Measurements from ENCODE around the gene SGSM2.

Gene SGSM2

GRCh38 chr17:2399572-2400473 lies 62.5 kb downstream of the SGSM2 start:
- FAIRE-seq: peak; percentile 71

DNA sequence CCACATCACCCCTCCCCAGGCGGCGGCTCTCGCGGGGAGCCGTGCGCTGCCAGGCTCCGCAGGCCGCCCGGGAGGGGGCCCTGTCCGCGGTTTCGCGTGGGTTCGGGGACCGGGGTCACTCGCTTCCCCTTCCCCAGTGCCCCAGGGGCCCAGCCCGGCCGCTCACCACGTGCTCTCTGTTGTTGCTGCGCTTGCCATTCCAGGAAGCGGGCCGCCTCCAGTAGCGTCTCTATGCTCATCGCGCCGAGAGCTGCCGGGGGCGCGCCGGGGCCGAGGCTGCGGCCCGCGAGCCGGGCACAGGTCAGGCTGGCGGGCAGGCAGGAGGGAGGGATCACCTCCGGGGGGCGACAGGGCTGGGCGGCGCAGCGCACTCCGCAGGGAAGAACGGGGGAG lies 63.2 kb downstream of the SGSM2 start:
- FAIRE-seq: no peak

DNA sequence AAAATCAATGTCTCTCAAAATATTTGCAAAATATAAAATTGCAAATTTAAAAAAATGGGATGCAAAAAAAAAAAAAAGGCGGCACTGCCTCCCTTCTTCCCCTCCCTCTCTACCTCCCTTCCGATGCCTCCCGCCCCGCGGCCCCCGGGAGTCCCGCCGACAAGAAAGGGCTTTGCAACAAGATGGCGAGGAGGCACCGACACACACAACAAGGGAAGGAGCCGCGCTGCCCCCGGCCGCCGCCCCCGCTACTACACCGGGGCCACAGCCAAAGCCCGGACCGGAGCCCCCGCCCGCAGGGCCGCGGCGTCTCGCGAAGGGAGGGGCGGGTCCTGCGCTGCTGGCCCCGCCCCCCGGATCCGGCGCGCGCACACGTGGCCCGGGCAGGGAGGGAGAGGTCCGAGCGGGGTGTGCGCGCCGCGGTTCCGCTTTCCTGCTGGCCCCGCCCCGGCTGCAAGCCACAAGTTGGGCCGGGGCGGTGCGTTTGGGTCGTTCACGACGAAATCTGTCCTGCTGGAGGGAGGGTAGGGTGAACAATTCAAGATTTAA lies 63.6 kb downstream of the SGSM2 start, which contains the start of gene MNT:
TSS of gene MNT (minus strand) at position 184 of the 549 bp plus-strand sequence. CDS start 348 bp downstream, outside the sequence.
- no peak for FAIRE-seq

DNA sequence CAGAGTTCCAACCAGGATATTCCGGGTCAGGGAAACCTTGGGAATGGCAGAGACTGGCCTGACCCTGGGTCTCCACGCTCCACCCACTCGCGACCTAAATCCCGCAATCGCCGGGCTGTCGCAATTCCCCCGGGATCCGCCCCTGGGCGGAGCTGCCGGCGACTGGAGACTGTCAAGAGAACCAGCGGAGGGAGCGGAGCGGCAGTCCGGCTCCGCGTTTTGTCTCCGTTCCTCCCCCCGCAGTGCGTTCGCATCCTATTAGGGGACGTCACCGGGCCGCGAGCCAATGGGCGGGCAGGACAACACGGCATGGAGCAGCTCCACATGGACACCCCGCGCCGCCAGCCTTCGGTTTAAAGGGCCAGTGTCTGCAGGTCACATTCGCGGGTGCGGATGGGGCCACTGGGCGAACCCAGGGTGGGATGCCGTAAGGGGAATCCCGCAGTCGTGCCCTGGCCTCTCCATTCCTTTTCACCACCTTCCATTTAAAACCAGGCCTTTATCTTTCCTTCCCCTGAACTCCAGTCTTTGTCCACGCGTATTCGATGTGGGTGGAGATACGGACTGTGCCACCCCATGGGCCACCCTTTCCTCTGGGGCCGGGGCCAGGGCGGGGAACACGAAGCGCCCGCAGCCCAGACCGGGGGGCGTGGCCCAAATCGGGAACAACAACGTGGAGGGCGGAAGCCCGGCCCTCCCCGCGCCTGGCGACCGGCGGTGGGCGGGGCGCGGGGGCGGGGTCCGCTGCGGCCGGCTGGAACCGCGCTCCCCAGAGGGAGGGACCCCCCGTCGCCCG lies 64.3 kb downstream of the SGSM2 start:
- peak; percentile 97 for FAIRE-seq

DNA sequence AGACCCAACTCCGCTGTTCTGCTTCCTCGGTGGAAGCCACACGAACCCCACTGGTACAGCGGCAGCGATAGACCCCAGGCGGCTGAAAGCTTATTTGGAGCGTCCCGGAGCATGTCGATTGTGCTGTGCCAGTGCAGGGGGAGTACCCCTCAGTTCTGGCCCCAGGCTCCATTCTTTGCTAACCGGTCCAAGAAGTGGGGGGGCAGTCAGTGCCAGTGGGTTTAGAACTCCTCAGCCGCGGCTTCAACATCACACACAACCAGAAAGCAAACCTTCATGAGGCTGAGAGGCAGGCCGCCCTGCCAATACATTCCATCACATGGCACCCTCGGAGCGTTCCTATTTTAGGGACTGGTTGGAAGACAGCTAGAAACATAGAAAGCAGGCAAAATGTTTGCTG lies 65.2 kb downstream of the SGSM2 start:
- no peak for FAIRE-seq

DNA sequence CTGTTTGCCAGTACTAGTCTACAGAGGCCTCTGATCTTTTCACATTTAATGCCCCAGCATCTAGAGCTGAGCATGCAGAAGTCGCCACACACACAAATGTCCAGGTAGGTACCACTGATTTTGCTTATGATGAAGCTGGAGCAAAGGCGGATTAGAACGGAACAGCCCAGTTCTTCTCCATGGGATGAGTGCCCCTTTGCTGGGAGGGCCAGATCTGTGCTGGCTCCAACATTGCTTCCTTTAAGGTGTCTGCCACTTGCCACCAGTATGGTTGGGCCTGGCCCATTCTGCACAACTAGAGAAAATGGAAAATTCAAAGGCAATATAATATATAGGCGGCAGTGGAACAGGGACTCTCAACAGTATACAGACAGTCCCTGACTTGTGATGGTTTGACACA lies 65.7 kb downstream of the SGSM2 start:
- no peak for FAIRE-seq

DNA sequence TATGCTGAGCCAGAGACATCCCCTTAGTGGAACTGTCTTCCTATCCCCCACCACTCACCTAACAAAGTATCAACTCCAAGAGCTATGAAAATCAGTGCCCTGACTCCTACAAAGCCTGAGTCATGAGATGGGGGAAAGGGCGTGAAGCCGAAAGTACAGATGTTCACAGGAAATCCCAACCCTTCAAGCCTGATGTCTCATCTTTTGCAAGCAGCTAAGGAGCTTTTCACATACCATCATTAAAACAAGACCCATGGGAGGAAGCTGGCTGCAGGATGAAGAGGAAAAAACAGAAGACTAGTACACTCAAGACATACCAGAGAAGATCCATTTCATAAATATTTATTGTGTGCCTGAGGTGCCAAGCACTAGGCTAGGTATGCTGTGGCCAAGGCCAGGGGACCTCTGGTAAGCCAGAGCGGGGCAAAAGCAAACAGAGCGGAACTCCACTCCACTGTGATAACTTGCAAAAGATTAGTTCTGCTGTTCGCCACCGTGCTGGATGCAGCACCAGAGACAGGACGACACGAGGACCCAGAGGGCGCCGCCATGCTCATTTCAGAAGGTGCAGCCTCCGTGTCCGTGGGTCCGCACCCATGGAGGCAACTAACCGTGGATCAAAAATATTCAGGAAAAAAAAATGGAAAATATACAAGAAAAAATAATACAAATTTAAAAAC lies 68.1 kb downstream of the SGSM2 start:
- no peak for FAIRE-seq

- no peak for FAIRE-seq
These were observed 69.1 kb downstream of the SGSM2 start for GRCh38 chr17:2406271-2406902.

DNA sequence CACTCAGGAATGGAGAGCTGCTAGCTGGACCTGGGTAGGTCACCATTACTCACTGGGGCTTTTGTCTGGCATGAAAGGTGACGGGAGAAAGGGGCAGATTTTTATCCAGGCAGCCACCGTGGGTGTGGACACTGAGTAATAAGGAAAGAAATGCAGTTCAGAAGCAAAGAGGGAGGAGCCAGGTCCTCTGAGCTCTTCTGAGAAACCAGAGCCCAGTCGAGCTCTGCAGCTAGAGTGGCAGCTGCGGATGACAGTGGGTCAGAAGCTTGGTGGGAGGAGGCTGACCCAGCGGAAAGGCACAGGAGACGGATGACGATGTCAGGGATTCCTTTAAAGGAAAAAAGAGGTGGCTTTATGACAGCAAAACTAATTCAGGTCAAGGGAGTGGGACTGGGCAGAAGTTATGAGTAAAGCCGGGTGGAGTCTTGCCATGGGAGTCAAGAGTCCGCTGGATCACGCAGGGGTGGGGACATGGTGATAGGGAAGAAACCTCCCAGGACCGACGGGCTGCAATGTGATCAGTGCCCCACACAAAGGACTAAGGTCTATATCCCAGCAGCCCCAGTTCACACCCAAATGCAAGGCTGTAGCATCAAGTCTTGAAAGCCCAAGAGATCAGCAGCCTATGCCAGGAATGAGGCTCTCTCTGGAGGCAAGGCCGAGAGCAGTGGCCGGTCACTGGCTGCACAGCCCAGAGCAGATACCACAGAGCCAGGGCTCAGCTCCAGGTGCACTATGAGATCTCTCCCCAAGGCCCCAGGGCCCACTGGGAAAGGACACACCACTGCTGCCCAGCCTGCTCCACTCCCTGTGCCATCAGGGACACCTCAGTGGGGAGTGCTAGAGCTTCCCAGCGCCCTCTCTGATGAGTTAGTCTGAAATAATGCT lies 69.8 kb downstream of the SGSM2 start:
- FAIRE-seq: no peak

DNA sequence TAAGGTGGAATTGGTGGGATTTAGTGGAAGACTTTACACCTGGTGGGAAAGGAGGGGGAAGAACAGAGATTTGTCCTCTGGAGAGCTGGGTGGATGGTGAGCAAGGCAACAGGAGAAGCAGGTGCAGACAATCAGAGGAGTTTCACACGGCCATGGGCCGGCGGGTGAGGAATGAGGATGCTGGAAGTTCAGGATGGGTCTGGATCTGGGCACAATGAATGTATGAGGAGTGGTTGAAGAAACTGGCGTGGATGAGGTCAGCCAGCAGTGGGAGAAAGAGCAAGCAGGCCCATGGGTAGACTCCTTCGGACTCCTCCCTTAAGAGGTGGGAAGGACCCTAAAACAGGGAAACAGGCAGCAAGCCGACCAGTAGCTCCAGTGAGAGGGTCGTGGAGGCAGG lies 73.7 kb downstream of the SGSM2 start:
- no peak for FAIRE-seq

GRCh38 chr17:2412561-2413021 lies 75.3 kb downstream of the SGSM2 start:
- FAIRE-seq: no peak

DNA sequence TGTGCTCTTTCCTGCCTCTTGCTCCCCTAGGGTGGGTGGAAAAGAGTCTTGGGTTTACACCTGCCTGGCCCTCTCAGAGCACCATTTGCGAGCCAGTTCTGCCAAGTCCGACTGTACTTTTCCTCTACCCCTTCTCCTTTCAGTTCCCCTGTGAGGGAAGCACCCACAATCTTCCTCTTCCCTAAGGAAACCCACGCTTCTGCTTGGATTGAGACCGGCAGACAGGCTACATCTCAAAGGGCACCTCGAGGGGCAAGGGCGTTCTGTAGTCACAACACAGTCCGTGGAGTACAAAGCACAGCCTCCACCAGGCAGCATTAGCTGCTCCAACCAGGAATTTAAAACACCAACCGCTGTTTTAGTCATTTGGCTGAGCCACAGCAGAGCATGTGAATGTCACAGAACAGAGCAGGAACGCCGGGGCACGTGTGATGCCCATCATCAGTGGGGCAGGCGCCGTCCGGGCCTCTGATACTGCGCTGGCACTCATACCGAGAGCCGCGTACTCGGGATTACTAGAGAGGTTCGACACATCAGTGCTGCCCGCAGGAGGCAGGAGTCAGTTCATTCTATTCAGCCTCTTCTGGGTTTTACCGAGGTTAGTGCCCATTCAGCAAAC lies 77.3 kb downstream of the SGSM2 start:
- no peak for FAIRE-seq

DNA sequence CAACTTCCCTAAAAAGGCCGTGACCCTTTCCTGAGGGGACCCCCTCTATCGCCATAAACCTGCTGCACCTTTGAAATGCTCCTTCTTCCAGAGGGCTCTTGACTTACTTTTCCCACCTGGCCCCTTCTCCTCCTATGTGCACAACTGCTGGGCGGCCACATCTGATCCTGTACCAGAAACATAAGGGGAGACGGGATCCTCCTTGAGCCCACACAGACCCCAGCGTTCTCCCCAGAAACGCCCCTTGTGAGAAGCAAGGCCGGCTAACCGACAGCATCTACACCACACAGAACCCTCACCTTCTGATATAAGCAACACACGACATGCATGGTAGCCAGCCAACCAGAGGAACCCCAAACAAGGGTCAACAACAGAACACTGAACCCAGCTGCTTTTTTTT lies 77.8 kb downstream of the SGSM2 start:
- no peak for FAIRE-seq

- FAIRE-seq: peak; percentile 98
These were observed 78.9 kb downstream of the SGSM2 start for GRCh38 chr17:2416010-2416734.

DNA sequence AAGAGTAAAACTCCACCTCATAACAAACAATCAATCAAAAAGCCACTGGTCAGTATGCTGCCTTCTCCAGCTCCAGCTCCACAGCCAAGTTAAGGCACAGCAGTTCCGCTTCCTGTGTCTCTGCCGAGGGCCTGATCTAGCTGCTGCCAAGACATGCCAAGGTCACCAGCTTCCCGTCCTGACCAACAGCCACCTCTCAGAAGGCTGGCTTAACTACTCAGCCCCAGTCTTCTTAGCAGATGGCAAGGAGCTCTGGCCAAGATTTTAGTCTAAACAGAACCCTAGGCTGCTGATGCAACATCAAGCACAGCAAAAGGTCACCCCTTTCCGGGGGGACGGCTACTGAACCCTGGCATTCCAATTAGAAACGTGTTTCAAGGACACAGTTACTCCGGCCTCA lies 81.3 kb downstream of the SGSM2 start:
- no peak for FAIRE-seq

- no peak for FAIRE-seq
These were observed 82.2 kb downstream of the SGSM2 start for GRCh38 chr17:2419486-2419885.

DNA sequence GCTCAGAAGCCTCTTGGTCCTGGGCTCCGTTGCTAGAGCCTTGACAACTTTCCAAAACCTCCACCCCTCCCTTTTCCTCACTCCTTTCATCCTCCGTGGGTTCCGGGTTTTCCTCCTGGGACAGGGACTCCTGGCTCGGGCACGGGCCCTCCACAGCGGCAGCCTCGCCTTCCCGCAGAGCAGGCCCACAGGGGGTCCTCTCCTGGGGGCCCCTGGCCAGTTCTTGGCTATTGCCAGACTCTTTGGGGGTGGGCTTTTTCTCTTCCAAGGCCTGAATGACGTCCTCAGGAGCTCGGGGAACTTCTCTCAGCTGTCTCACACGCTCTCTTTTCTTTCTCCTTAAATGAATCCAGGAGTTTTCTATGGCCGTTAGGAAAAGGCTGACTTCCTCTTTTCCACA lies 82.9 kb downstream of the SGSM2 start:
- FAIRE-seq: no peak

GRCh38 chr17:2421315-2422147 lies 84.2 kb downstream of the SGSM2 start:
- FAIRE-seq: no peak

DNA sequence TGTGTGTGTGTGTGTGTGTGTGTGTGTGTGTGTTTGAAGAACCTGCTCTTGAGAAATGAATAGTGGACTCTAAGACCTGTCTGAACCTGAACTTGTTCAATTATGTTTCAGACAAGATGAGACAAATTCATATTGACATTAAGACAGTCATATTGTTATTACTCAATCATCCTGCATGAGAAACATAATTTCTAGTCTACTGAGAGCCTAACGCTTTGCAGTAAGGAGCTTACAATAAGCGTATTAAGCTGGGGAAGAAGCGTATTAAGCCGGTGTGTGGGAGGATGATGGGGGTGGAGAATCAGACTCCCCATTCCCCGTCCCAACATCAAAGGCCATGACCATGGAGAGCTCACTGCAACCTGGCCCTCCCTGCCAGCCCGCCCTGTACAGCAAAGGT lies 86.0 kb downstream of the SGSM2 start:
- FAIRE-seq: no peak

Measured in G401.6 (cell line).